Daoy (cell line): ENCODE data around the gene PARP2. TPM values are rescaled to one million over a fixed set of nuclear protein-coding genes. Genes with fewer than 3 reads are reported as not detected.
"Not testable (repeated sequence)": the region's sequence is repeated elsewhere in the genome, so short reads cannot be mapped to it uniquely, and the experiment has no call there.

Source experiments
- DNase-seq: peaks from one replicate; pipeline ENCODE4 v3.0.0-alpha.2; 2015; ENCODE audit warnings: low read depth
- total RNA-seq: library from RNA; depleted of rRNA; stranded (reverse); fragments of >200 nt; shearing (Covaris generic); gene quantifications from 2 replicates; pipeline ENCODE4 v1.2.3, GENCODE V29; 2014; rRNA removed

PARP2 gene, protein sequence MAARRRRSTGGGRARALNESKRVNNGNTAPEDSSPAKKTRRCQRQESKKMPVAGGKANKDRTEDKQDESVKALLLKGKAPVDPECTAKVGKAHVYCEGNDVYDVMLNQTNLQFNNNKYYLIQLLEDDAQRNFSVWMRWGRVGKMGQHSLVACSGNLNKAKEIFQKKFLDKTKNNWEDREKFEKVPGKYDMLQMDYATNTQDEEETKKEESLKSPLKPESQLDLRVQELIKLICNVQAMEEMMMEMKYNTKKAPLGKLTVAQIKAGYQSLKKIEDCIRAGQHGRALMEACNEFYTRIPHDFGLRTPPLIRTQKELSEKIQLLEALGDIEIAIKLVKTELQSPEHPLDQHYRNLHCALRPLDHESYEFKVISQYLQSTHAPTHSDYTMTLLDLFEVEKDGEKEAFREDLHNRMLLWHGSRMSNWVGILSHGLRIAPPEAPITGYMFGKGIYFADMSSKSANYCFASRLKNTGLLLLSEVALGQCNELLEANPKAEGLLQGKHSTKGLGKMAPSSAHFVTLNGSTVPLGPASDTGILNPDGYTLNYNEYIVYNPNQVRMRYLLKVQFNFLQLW
- total RNA-seq, result 70.3 and 71.1 TPM in 2 replicates

- peak; percentile 100 for DNase-seq
These were observed at the start of gene PARP2 for GRCh38 chr14:20343092-20343861. PARP2 (plus strand) TSS chr14:20343635; CDS start chr14:20343642, 7 bp downstream.

GRCh38 chr14:20294636-20295035 lies 48.8 kb upstream of the PARP2 start:
- DNase-seq, result no peak

GRCh38 chr14:20295067-20295466 lies 48.4 kb upstream of the PARP2 start:
- peak; percentile 22 for DNase-seq

DNA sequence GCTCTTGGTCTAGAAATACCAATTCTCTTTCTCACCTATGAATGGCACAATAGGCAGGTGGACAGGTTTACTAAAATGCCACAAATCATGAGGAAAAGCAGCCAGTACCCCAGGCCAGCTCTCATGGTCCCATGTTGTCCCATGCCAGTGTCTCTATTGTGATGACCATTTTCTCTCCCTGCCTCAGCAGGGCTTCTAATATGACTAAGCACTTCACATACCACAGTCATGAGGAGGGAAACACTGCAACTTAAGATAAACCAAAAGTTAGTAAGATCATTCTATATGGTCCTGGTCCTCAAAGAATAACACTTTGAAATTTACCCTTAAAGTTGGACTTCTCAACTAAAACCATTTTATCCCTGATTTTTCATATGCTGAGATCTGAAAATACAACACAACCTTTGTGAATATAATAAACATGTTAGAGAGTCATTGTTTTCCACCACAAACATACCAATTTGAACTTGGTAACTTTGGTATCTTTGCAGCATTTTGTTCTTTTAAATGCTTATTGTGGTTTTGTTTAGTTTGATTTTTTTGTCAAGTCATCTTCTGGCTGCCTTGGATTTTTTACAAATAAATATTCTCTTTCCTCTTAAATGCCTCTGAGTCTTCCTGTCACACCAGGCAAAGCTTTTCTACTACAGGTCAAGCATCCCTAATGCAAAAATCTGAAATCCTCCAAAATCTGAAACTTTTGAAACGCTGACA lies 41.2 kb upstream of the PARP2 start:
- peak; percentile 60 for DNase-seq

GRCh38 chr14:20305265-20306078 lies 38.0 kb upstream of the PARP2 start, which contains the start of gene TTC5:
TTC5 (minus strand) TSS chr14:20305951; CDS start chr14:20305937, 14 bp downstream.
- peak; percentile 89 for DNase-seq

DNA sequence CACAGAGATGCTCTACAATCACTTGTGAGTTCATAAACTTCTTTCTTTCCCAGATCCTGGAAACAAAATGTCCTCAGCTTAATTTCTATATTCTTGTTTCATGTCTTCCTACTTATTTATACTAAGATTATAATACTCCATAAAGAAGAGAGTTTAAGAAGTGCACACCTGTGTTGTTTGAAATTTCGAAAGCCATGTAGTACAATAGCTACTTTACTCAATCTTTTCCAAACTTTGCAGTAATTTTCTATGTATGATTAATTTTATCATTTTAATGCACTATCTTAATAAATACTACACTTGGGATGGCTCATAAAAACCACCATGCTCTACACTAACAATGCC lies 37.4 kb upstream of the PARP2 start:
- no peak for DNase-seq

DNA sequence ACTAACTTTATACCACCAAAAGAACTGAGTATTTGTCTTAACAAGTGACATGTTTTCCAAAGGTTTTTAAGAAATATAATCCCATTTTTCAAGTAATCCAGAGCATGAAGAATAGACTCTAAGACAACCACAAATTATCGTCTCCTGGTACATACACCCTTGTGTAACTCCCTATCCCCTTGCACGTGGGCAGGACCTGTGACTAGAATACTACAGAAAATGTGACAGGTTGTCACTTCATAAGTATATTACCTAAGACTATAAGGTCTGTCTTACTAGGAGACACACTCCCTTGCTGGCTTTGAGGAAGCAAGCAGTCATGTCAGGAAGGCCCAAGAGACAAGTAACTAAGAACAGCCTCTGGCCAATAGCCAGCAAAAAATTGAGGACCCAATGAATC lies 29.4 kb upstream of the PARP2 start:
- DNase-seq, result no peak

DNA sequence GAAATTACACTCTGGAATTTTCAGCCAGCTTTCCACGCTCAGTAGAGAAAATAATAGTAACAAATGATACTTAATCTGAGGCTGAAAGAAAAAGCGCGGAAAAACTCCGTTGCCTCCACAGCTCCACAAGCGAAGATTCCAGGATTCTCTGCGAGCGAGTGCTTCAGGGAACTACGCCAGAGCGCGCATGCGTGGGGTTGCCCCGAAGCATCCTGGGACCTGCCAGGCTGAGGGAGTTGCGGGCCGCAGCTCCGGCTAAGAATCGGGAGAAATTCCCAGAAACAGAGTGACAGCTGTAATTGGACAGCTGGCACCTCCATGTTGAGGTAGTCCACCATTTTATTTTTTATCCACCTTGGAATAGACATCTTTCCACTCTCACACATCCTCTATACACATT lies 25.7 kb upstream of the PARP2 start:
- DNase-seq, result no peak

GRCh38 chr14:20327005-20327869 lies 16.2 kb upstream of the PARP2 start:
- peak; percentile 63 for DNase-seq

DNA sequence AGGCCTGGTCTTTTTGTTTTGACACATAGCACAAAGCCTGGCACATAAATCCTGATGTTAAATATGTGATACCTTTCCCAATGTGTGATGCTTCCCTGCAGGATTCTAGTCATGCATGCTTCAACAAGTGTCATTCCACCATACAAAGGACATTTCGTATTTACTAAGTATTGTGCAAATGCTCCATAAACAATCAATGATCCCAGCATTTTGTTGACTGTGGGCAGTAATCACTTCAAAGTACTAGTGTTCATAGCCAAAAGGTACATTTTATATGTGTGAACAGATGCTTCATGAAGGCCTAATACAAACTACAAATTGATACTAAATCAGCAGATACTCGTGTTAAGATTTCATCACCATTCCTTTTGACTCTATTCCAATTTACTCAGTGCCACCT lies 14.7 kb upstream of the PARP2 start:
- no peak for DNase-seq

DNA sequence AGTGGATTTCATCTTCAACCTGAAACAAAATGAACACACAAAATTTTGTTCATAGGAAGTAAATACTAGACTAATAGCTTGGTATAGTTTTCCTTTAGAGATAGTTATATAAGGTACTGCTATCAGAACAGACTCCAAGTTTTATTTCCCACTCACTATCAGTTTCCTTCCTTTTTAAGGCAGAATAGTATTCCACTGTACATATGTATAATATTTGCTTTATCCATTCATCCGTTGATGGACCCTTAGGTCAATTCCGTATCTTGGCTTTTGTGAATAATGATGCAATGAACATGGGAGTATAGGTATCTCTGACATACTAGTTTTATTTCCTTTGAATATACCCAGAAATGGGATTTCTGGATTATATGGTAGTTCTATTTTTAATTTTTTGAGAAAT lies 14.1 kb upstream of the PARP2 start:
- no peak for DNase-seq

GRCh38 chr14:20331053-20331613 lies 12.3 kb upstream of the PARP2 start:
- DNase-seq, result no peak

DNA sequence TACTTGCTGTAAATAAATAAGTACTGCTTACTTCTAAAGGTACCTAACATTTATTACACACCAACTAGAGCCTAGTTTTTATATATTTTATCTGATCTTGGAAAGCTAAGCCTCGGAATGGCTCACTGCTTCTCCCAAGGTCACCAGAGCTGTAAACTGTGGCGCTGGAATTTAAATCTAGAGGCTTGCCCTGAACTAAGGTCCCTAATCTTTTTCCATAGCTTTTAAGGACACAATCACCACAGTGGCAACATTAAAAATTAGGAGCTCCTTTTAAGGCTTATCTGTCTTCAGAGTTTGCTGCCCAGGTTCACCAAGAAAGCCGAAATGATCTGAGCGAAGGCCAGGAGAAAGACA lies 11.0 kb upstream of the PARP2 start:
- no peak for DNase-seq

DNA sequence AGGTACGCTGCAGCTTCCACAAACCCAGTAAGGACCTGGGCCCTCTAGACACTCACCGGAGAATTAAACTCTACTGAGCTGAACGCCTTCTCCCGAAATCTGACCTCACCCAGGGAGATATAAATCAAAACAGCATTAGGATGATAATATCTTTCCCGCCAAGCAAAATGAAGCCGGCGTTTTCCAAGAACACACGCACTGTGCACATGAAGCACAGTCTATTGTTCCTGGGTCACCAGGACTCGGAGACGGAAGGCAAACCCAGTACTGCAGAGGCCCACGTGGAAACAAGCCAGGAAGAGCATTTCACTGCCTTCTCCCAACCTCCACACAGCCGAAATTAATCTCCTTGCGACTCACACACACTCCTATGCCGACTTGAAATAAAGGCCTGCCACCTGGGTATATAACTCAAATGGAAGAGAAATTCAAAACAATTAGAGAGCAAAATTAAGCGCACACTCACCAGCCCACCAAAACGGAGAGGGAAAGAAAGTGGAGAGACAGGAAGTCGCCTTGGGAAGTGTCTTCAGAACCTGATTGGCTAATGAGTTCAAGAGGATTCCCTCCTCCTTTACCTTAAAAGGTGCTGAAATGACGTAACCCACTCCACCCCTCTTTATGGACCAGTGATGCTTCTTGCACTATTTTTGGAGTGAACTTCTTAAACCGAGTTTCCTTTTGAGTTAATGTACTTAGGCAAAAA lies 10.5 kb upstream of the PARP2 start, which contains the start of gene CCNB1IP1:
Gene CCNB1IP1 (minus strand): TSS at position 492 of the 706 bp plus-strand sequence. CDS start 16,756 bp downstream, outside the sequence.
- DNase-seq, result peak; percentile 94

GRCh38 chr14:20333494-20333841 lies 10.0 kb upstream of the PARP2 start:
- DNase-seq, result no peak

GRCh38 chr14:20334017-20334416 lies 9.4 kb upstream of the PARP2 start:
- no peak for DNase-seq

DNA sequence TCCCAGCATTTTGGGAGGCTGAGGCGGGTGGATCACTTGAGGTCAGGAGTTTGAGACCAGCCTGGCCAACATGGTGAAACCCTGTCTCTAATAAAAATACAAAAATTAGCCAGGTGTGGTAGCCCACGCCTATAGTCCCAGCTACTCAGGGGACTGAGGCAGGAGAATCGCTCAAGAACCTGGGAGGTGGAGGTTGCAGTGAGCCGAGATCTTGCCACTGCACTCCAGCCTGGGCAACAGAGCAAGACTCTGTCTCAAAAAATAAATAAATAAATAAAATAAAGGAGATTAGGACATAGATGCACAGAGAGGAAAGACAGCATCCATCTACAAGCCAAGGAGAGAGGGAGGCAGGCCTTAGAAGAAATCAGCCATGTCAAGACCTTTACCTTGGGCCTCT lies 2.4 kb upstream of the PARP2 start:
- DNase-seq, result not testable (repeated sequence)

DNA sequence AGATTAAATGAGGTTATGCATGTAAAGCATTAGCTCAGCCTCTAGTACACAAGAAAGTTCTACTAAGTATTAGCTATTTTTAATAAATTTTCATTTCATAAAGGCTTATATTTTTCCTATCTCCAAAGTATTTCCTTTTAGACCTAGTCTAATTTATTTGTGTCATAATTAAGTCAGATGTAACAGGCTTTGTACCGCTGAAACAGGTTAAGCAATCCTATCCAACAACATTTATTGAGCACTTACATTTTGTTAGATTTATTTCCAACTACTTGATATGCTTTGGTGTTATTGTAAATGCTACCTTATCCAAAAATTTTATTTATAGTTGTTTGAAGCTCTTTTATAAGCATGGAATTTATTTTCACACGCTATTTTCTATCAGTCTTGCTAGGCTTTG lies 1.8 kb upstream of the PARP2 start:
- DNase-seq, result no peak

GRCh38 chr14:20343862-20344220 lies 406 bp downstream of the PARP2 start:
- peak; percentile 23 for DNase-seq
